SU-DHL-6 (cell line): ENCODE results near the gene SLC39A6.

Experiments used
- H2AFZ ChIP-seq: fragments of 200-600 bp; sonication (generic); 2 replicates; pipeline ENCODE4 v1.6.1; 2014; ENCODE audit warnings: low read depth, mild to moderate bottlenecking, moderate library complexity, mixed read lengths, antibody characterized with exemption, low read length; ENCODE audit not compliant: severe bottlenecking
- H3F3A ChIP-seq: fragments of 200-600 bp; shearing (Covaris generic); 2 replicates; pipeline ENCODE4 v1.6.0; 2016; ENCODE audit warnings: antibody characterized with exemption, mild to moderate bottlenecking; ENCODE audit not compliant: insufficient read depth
- H3K27ac ChIP-seq: fragments of 200-600 bp; sonication (generic); 2 replicates; pipeline ENCODE4 v1.5.1; 2016; ENCODE audit warnings: low read depth, mild to moderate bottlenecking, low read length, moderate library complexity, mixed read lengths
- H3K27me3 ChIP-seq: fragments of 200-600 bp; sonication (generic), shearing (Covaris generic); 2 replicates; pipeline ENCODE4 v1.6.0; 2014; ENCODE audit warnings: mild to moderate bottlenecking, low read length
- H3K36me3 ChIP-seq: fragments of 200-600 bp; sonication (generic); 2 replicates; pipeline ENCODE4 v1.6.1; 2014; ENCODE audit warnings: mild to moderate bottlenecking, low read length, mixed read lengths
- H3K4me2 ChIP-seq: fragments of 300-600, 200-600 bp; shearing (Covaris generic), sonication (generic); 2 replicates; pipeline ENCODE4 v1.6.0; 2014; ENCODE audit warnings: low read length, low read depth, mild to moderate bottlenecking; ENCODE audit not compliant: poor library complexity, severe bottlenecking
- H3K4me3 ChIP-seq: fragments of 200-600 bp; sonication (generic); 2 replicates; pipeline ENCODE4 v1.5.1; 2014; ENCODE audit warnings: antibody characterized with exemption, low read length, mild to moderate bottlenecking, mixed read lengths; ENCODE audit not compliant: insufficient read depth, poor library complexity, severe bottlenecking
- H3K79me2 ChIP-seq: fragments of 200-600 bp; sonication (generic); 2 replicates; pipeline ENCODE4 v1.6.1; 2014; ENCODE audit warnings: mild to moderate bottlenecking, low read length, moderate library complexity; ENCODE audit not compliant: insufficient read depth
- H3K9ac ChIP-seq: fragments of 200-600 bp; sonication (generic); 2 replicates; pipeline ENCODE4 v1.7.0; 2014; ENCODE audit warnings: mild to moderate bottlenecking, low read length
- H3K9me2 ChIP-seq: fragments of 200-600 bp; sonication (generic); replicated peaks from 2 replicates; pipeline ENCODE4 v1.6.1; 2014; ENCODE audit warnings: low read length; ENCODE audit not compliant: insufficient read depth
- H3K9me3 ChIP-seq: fragments of 200-600 bp; sonication (generic); 2 replicates; pipeline ENCODE4 v1.6.1; 2014; ENCODE audit warnings: low read length, mixed read lengths; ENCODE audit not compliant: insufficient read depth
- H4K20me1 ChIP-seq: fragments of 200-600 bp; sonication (generic); 2 replicates; pipeline ENCODE4 v1.6.1; 2014; ENCODE audit warnings: low read depth, mild to moderate bottlenecking, antibody characterized with exemption, low read length, moderate library complexity, mixed read lengths
- EZH2phosphoT487 ChIP-seq: fragments of 200-600 bp; sonication (generic), shearing (Covaris generic); conservative IDR thresholded peaks from 2 replicates; pipeline ENCODE4 v1.6.1; 2018; ENCODE audit warnings: mild to moderate bottlenecking, antibody characterized with exemption, low read length, moderate library complexity, mixed read lengths
- TF ChIP-seq, protein P1 (sequence below): fragments of 200-600 bp; sonication (generic); IDR thresholded peaks from one replicate; pipeline ENCODE4 v1.5.1; 2017; ENCODE audit warnings: antibody characterized with exemption, mild to moderate bottlenecking, low read length, moderate library complexity; ENCODE audit not compliant: insufficient read depth, poor library complexity, severe bottlenecking

The SLC39A6 gene

DNA sequence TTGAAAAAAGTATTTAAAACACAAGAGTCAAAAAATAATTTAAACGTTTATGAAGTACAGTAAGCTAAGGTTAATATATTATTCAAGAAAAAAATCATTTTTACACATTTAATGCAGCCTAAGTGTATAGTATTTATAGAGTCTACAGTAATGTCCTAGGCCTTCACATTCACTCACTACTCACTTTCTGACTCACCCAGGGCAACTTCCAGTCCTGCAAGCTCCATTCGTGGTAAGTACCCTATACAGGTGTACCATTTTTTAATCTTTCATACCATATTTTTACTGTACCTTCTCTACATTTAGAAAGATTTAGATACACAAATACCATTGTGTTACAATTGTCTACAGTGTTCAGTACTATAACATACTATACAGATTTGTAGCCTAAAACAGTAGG, 40.9 kb downstream of the SLC39A6 start:
- TF ChIP-seq EZH2phosphoT487, result no peak
- TF ChIP-seq, protein P1, sequence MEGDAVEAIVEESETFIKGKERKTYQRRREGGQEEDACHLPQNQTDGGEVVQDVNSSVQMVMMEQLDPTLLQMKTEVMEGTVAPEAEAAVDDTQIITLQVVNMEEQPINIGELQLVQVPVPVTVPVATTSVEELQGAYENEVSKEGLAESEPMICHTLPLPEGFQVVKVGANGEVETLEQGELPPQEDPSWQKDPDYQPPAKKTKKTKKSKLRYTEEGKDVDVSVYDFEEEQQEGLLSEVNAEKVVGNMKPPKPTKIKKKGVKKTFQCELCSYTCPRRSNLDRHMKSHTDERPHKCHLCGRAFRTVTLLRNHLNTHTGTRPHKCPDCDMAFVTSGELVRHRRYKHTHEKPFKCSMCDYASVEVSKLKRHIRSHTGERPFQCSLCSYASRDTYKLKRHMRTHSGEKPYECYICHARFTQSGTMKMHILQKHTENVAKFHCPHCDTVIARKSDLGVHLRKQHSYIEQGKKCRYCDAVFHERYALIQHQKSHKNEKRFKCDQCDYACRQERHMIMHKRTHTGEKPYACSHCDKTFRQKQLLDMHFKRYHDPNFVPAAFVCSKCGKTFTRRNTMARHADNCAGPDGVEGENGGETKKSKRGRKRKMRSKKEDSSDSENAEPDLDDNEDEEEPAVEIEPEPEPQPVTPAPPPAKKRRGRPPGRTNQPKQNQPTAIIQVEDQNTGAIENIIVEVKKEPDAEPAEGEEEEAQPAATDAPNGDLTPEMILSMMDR, result no peak
- no peak overlapping the region for H2AFZ ChIP-seq
- no peaks in the 10 kb centered on the region for H3K36me3 ChIP-seq
- H3K27me3 ChIP-seq, result no peaks in the 10 kb centered on the region
- H3K9me3 ChIP-seq, result no peaks in the 10 kb centered on the region
- no peaks in the 10 kb centered on the region for H3K9me2 ChIP-seq
- no peak overlapping the region for H3K27ac ChIP-seq
- H3F3A ChIP-seq, result no peaks in the 10 kb centered on the region
- H3K9ac ChIP-seq, result no peak overlapping the region
- H4K20me1 ChIP-seq, result no peaks in the 10 kb centered on the region
- H3K4me3 ChIP-seq, result no peak overlapping the region
- H3K79me2 ChIP-seq, result no peaks in the 10 kb centered on the region
- H3K4me2 ChIP-seq, result no peak overlapping the region

DNA sequence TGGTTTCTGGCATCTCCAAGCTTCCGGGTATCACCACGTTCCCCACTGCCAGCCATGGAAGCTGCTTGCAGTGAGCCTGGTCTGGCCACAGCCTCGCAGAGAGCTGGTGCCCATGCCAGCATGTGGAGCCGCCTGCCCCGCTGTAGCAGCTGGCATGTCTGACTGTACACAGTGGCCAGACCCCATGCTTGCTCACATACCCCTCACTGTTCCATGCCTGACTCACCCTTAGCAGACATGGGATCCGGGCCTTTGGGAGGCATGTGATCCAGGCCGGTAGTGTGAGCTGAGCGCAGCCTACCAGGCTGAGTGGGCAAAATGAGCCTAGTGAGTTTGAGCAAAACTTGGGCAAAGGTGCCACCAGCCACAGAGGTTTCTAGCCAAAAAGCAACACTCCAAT, 43.0 kb downstream of the SLC39A6 start:
- Histone ChIP-seq H3K4me3 (no peak overlapping the region), H3K9me2 (no peaks in the 10 kb centered on the region), H3K79me2 (no peaks in the 10 kb centered on the region), H3K27ac (no peak overlapping the region), H3K9me3 (no peaks in the 10 kb centered on the region), H3K9ac (no peak overlapping the region), H3F3A (no peaks in the 10 kb centered on the region), H3K4me2 (no peak overlapping the region), H2AFZ (no peak overlapping the region), H3K36me3 (no peaks in the 10 kb centered on the region), H4K20me1 (no peaks in the 10 kb centered on the region), H3K27me3 (no peaks in the 10 kb centered on the region)
- TF ChIP-seq, protein P1, result no peak
- no peak for TF ChIP-seq EZH2phosphoT487

DNA sequence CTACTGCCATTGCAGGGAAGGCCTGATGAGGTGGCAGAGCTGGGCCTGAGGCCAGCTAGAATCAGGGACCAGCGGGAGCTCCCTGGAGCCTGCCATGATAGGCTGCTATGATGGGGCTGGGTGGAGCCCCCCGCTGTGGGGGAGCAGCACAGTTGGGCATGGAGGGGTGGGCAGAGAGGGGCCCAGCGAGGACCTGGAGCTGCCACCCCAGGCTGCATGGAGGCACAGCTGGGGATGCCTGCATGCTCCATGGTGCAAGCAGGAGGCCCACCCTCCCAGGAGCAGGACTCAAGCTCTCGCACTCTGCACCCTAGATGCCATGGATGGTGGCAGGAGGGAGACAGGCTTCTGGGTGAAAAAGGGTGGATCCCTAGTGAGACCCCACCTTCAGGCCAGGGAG, 43.9 kb downstream of the SLC39A6 start:
- Histone ChIP-seq H4K20me1 (no peaks in the 10 kb centered on the region), H3K9me2 (no peaks in the 10 kb centered on the region), H3K9ac (no peak overlapping the region), H3K9me3 (0 out of 2 replicates have a peak, but pooled peaks cover under 1% of the 10 kb centered on the region), H3K4me3 (no peak overlapping the region), H2AFZ (no peak overlapping the region), H3K27me3 (no peaks in the 10 kb centered on the region), H3K4me2 (no peak overlapping the region), H3F3A (no peaks in the 10 kb centered on the region), H3K36me3 (no peaks in the 10 kb centered on the region; the same call in 1 of the 2 replicates), H3K79me2 (no peaks in the 10 kb centered on the region), H3K27ac (no peak overlapping the region)
- TF ChIP-seq, protein P1, result no peak
- TF ChIP-seq EZH2phosphoT487, result no peak
